ENCODE data around the gene SPAG5.
A peak's percentile ranks its signal among the peaks of the same experiment; 100 is the strongest.

Gene SPAG5

GRCh38 chr17:28574526-28574925 is 24.3 kb downstream of the SPAG5 start:
- H3K4me3 ChIP-seq (ENCODE audit: low read depth in 1 of 5, low read length in 5 of 5): no peak overlapping the region
- peaks cover 7 to 51% (median 46%) of the 10 kb centered on the region in 5 donors for H3K4me1 ChIP-seq (ENCODE audit: control insufficient read depth in 5 of 5, insufficient read depth in 5 of 5, low read length in 5 of 5)
- H3K9ac ChIP-seq (ENCODE audit: low read length in 5 of 5): no peak overlapping the region
- peaks cover 0 to 12% (median 0%) of the 10 kb centered on the region in 5 donors for H3K36me3 ChIP-seq (ENCODE audit: control insufficient read depth in 5 of 5, insufficient read depth in 5 of 5, low read length in 5 of 5)
- no peak overlapping the region for H3K27ac ChIP-seq (ENCODE audit: low read depth, low read length)
- no peaks in the 10 kb centered on the region for H3K27me3 ChIP-seq (ENCODE audit: control insufficient read depth in 5 of 5, insufficient read depth in 4 of 5, low read length in 5 of 5)
- H3K9me3 ChIP-seq (ENCODE audit: control insufficient read depth in 5 of 5, low read length in 5 of 5): no peaks in the 10 kb centered on the region

DNA sequence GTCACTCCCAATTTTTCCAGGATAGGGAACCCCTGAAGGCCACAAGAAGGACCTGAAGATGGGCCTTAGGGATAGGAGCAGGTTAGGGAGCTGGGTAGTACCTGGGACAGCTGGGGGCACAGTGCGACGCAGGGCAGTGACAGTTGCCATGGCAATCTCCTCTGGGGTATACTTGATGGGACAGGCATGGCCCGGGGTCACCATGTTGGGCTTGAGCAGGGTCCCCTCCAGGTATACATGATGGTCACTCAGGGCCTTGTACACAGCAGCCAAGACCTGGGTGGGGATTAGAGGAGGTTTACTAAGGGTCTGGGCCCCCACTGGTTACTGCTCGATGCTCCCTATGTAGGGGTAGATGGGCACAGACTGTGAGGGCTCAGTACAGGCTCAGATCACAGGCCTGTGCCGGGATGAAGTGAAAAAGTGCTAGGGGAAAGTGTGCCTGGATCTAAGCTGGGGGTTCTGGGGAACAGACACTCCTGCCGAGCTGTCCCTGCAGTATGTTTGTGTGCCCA is 24.8 kb downstream of the SPAG5 start:
- no peaks in the 10 kb centered on the region for H3K9me3 ChIP-seq (ENCODE audit: control insufficient read depth in 5 of 5, low read length in 5 of 5)
- no peak overlapping the region for H3K27ac ChIP-seq (ENCODE audit: low read depth, low read length)
- H3K27me3 ChIP-seq (ENCODE audit: control insufficient read depth in 5 of 5, insufficient read depth in 4 of 5, low read length in 5 of 5): no peaks in the 10 kb centered on the region
- no peak overlapping the region for H3K4me3 ChIP-seq (ENCODE audit: low read depth in 1 of 5, low read length in 5 of 5)
- peaks cover 7 to 54% (median 48%) of the 10 kb centered on the region in 5 donors for H3K4me1 ChIP-seq (ENCODE audit: control insufficient read depth in 5 of 5, insufficient read depth in 5 of 5, low read length in 5 of 5)
- peaks cover 0 to 10% (median 0%) of the 10 kb centered on the region in 5 donors for H3K36me3 ChIP-seq (ENCODE audit: control insufficient read depth in 5 of 5, insufficient read depth in 5 of 5, low read length in 5 of 5)
- no peak overlapping the region for H3K9ac ChIP-seq (ENCODE audit: low read length in 5 of 5)

DNA sequence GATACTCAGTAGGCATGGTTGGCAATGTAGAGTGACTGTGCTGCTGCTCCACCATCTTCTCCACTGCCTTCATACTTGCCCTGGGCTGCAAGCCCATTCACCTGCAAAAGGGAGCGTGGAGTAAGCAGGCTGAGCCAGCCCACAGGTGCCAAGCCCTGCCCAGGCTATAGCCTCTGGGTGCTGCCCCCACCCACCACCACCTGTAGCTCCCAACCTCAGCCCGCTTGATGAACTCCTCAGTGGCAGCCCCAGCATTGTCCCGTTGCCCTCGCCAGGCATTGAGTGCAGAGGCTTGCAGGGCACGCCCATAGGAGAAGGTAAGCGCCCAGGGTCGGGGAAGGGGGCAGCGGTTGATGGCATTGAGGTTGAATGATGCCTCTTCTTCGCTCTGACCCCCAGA is 25.3 kb downstream of the SPAG5 start:
- Histone ChIP-seq H3K9me3 (ENCODE audit: control insufficient read depth in 5 of 5, low read length in 5 of 5) (no peaks in the 10 kb centered on the region), H3K27ac (ENCODE audit: low read depth, low read length) (no peak overlapping the region), H3K4me1 (ENCODE audit: control insufficient read depth in 5 of 5, insufficient read depth in 5 of 5, low read length in 5 of 5) (peaks cover 7 to 54% (median 48%) of the 10 kb centered on the region in 5 donors), H3K27me3 (ENCODE audit: control insufficient read depth in 5 of 5, insufficient read depth in 4 of 5, low read length in 5 of 5) (no peaks in the 10 kb centered on the region), H3K9ac (ENCODE audit: low read length in 5 of 5) (no peak overlapping the region), H3K36me3 (ENCODE audit: control insufficient read depth in 5 of 5, insufficient read depth in 5 of 5, low read length in 5 of 5) (peaks cover 0 to 7% (median 0%) of the 10 kb centered on the region in 5 donors), H3K4me3 (ENCODE audit: low read depth in 1 of 5, low read length in 5 of 5) (no peak overlapping the region)

GRCh38 chr17:28573040-28573380 is 25.8 kb downstream of the SPAG5 start:
- H3K9ac ChIP-seq (ENCODE audit: low read length in 5 of 5): no peak overlapping the region
- no peaks in the 10 kb centered on the region for H3K9me3 ChIP-seq (ENCODE audit: control insufficient read depth in 5 of 5, low read length in 5 of 5)
- peaks cover 0 to 7% (median 0%) of the 10 kb centered on the region in 5 donors for H3K36me3 ChIP-seq (ENCODE audit: control insufficient read depth in 5 of 5, insufficient read depth in 5 of 5, low read length in 5 of 5)
- peaks cover 7 to 54% (median 49%) of the 10 kb centered on the region in 5 donors for H3K4me1 ChIP-seq (ENCODE audit: control insufficient read depth in 5 of 5, insufficient read depth in 5 of 5, low read length in 5 of 5)
- H3K4me3 ChIP-seq (ENCODE audit: low read depth in 1 of 5, low read length in 5 of 5): no peak overlapping the region
- H3K27ac ChIP-seq (ENCODE audit: low read depth, low read length): no peak overlapping the region
- no peaks in the 10 kb centered on the region for H3K27me3 ChIP-seq (ENCODE audit: control insufficient read depth in 5 of 5, insufficient read depth in 4 of 5, low read length in 5 of 5)

- Histone ChIP-seq H3K9ac (ENCODE audit: low read length in 5 of 5) (peak overlapping the region in 4 of 5 donors; percentile 8 to 90 (median 46)), H3K4me3 (ENCODE audit: low read depth in 1 of 5, low read length in 5 of 5) (peak overlapping the region; percentile 83 to 98 (median 92)), H3K27me3 (ENCODE audit: control insufficient read depth in 5 of 5, insufficient read depth in 4 of 5, low read length in 5 of 5) (no peaks in the 10 kb centered on the region), H3K4me1 (ENCODE audit: control insufficient read depth in 5 of 5, insufficient read depth in 5 of 5, low read length in 5 of 5) (peaks cover 7 to 54% (median 54%) of the 10 kb centered on the region in 5 donors), H3K9me3 (ENCODE audit: control insufficient read depth in 5 of 5, low read length in 5 of 5) (no peaks in the 10 kb centered on the region), H3K36me3 (ENCODE audit: control insufficient read depth in 5 of 5, insufficient read depth in 5 of 5, low read length in 5 of 5) (peaks cover 0 to 7% (median 0%) of the 10 kb centered on the region in 5 donors), H3K27ac (ENCODE audit: low read depth, low read length) (peak overlapping the region; percentile 78)
Observed at GRCh38 chr17:28572259-28573039, 26.4 kb downstream of the SPAG5 start.

DNA sequence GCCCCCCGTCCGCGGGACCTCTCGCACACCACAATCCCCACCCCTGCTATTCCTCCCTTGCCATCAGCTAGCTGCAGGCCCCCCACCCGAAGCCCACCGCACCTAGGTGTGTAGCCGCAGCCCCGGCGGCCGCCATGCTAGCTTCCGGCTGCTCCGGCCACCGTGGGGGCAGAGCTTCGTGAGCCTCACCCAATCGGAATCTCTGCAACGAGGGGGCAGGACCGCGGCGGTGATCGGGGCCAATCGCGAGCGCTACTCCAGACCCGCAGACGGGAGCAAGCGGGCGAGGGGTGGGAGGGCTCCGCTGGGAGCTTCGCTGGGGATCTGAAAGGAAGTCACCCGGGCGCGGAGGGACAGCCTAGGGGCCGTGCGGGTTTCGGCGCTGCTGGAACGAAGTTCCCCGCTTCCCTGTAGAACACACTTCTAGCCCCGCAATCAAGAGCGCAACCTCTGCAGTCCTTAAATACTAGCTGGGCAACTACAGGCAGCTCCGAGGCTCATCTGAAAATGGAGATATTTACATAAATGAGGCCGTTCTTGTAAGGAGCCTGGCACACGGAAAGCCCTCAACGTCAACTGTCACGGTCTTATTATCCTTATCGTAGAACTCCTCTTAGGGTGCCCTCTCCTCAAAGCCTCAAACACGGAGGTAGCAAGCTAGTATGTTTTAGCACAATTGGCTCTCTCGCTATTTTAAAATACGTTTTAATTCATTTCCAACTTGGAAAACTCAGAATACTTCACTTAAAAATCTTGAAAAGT is 27.3 kb downstream of the SPAG5 start, which contains the start of gene PIGS:
PIGS (minus strand) TSS at position 164 of the 762 bp plus-strand sequence; CDS start at position 136, 28 bp downstream.
- peaks cover 7 to 49% (median 44%) of the 10 kb centered on the region in 5 donors for H3K4me1 ChIP-seq (ENCODE audit: control insufficient read depth in 5 of 5, insufficient read depth in 5 of 5, low read length in 5 of 5)
- H3K9me3 ChIP-seq (ENCODE audit: control insufficient read depth in 5 of 5, low read length in 5 of 5): no peaks in the 10 kb centered on the region
- peak within 1 kb of the TSS; percentile 48 to 94 (median 90) for H3K9ac ChIP-seq (ENCODE audit: low read length in 5 of 5)
- H3K27ac ChIP-seq (ENCODE audit: low read depth, low read length): peak within 1 kb of the TSS; percentile 78
- peaks cover 0 to 7% (median 0%) of the 10 kb centered on the region in 5 donors for H3K36me3 ChIP-seq (ENCODE audit: control insufficient read depth in 5 of 5, insufficient read depth in 5 of 5, low read length in 5 of 5)
- H3K4me3 ChIP-seq (ENCODE audit: low read depth in 1 of 5, low read length in 5 of 5): peak within 1 kb of the TSS; percentile 83 to 98 (median 92)
- no peaks in the 10 kb centered on the region for H3K27me3 ChIP-seq (ENCODE audit: control insufficient read depth in 5 of 5, insufficient read depth in 4 of 5, low read length in 5 of 5)

DNA sequence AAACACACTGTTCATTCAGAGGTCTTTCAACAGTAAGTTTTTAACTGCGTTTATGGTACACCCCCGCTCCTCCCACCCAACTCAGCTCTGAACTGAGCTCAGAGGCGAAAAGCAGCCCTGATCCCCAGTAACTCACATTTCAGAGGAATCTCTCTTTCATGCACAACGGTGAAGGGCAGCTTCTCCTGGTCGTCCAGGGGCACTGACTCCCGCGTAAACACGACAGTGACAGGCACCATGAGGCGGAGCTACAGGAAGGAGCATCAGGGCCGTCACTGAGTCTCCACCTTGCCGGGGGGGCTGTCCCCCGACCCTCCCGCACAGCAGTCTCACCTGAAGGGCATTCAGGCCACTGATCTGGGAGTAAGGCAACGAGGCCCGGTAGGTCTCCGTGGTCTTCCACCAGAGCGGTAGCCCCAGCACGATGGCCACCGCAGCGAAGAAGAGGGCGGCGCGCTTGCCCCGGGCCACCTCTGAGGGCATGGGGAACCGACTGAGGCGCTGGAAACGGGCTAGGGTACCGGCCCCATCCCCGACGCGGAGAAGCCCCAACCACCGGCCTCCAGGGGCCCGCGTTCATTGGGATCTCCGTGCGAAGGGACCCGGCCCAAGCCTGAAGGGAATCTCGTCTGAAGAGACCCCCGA is 28.0 kb downstream of the SPAG5 start:
- Histone ChIP-seq H3K9ac (ENCODE audit: low read length in 5 of 5) (peak overlapping the region; percentile 48 to 94 (median 90)), H3K4me3 (ENCODE audit: low read depth in 1 of 5, low read length in 5 of 5) (peak overlapping the region; percentile 67 to 98 (median 92)), H3K9me3 (ENCODE audit: control insufficient read depth in 5 of 5, low read length in 5 of 5) (no peaks in the 10 kb centered on the region), H3K27me3 (ENCODE audit: control insufficient read depth in 5 of 5, insufficient read depth in 4 of 5, low read length in 5 of 5) (no peaks in the 10 kb centered on the region), H3K4me1 (ENCODE audit: control insufficient read depth in 5 of 5, insufficient read depth in 5 of 5, low read length in 5 of 5) (peaks cover 7 to 45% (median 40%) of the 10 kb centered on the region in 5 donors), H3K27ac (ENCODE audit: low read depth, low read length) (peak overlapping the region; percentile 78), H3K36me3 (ENCODE audit: control insufficient read depth in 5 of 5, insufficient read depth in 5 of 5, low read length in 5 of 5) (peaks cover 0 to 7% (median 0%) of the 10 kb centered on the region in 5 donors)

GRCh38 chr17:28569446-28569845 is 29.4 kb downstream of the SPAG5 start:
- Histone ChIP-seq H3K36me3 (ENCODE audit: control insufficient read depth in 5 of 5, insufficient read depth in 5 of 5, low read length in 5 of 5) (peaks cover 0 to 6% (median 0%) of the 10 kb centered on the region in 5 donors), H3K27ac (ENCODE audit: low read depth, low read length) (peak overlapping the region; percentile 7), H3K27me3 (ENCODE audit: control insufficient read depth in 5 of 5, insufficient read depth in 4 of 5, low read length in 5 of 5) (no peaks in the 10 kb centered on the region), H3K9me3 (ENCODE audit: control insufficient read depth in 5 of 5, low read length in 5 of 5) (no peaks in the 10 kb centered on the region), H3K4me1 (ENCODE audit: control insufficient read depth in 5 of 5, insufficient read depth in 5 of 5, low read length in 5 of 5) (peaks cover 5 to 37% (median 32%) of the 10 kb centered on the region in 5 donors), H3K4me3 (ENCODE audit: low read depth in 1 of 5, low read length in 5 of 5) (no peak overlapping the region), H3K9ac (ENCODE audit: low read length in 5 of 5) (peak overlapping the region in 1 of 5 donors; percentile 60)

DNA sequence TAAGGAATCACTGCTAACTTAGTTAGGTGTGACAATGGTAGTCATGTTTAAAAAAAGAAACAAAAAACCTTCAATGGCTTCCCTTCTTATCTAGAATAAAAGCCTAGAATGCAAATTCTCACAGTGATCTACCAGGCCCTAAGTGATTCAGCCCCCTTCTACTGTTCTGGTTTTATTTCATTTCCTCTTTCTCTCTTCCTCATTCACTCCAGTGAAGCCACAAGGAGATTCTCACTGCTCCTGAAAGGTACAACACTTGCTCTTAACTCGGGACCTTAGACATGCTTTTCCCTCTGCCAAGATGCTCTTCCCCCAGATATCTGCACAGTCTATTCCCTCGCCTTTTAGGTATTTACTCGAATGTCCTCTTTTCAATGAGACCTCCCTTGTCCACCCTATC is 31.2 kb downstream of the SPAG5 start:
- no peak overlapping the region for H3K27ac ChIP-seq (ENCODE audit: low read depth, low read length)

More for the DNA sequence above, 31.2 kb downstream of the SPAG5 start:
- no peak overlapping the region for H3K4me3 ChIP-seq (ENCODE audit: low read depth in 1 of 5, low read length in 5 of 5)
- no peak overlapping the region for H3K9ac ChIP-seq (ENCODE audit: low read length in 5 of 5)
- peaks cover 0 to 13% (median 8%) of the 10 kb centered on the region in 5 donors for H3K36me3 ChIP-seq (ENCODE audit: control insufficient read depth in 5 of 5, insufficient read depth in 5 of 5, low read length in 5 of 5)
- no peaks in the 10 kb centered on the region for H3K27me3 ChIP-seq (ENCODE audit: control insufficient read depth in 5 of 5, insufficient read depth in 4 of 5, low read length in 5 of 5)
- H3K4me1 ChIP-seq (ENCODE audit: control insufficient read depth in 5 of 5, insufficient read depth in 5 of 5, low read length in 5 of 5): peaks cover 5 to 47% (median 43%) of the 10 kb centered on the region in 5 donors
- H3K9me3 ChIP-seq (ENCODE audit: control insufficient read depth in 5 of 5, low read length in 5 of 5): no peaks in the 10 kb centered on the region
